Measurements from ENCODE around the gene PIK3R4. TPM values are rescaled to one million over a fixed set of nuclear protein-coding genes. Genes with fewer than 3 reads are reported as not detected.
A peak's percentile ranks its signal among the peaks of the same experiment; 100 is the strongest.

Gene PIK3R4
- total and polyA plus RNA-seq, 4 donors = 14.3 to 36.6 (median 22.2) TPM

GRCh38 chr3:130732501-130732900 lies 14.1 kb downstream of the PIK3R4 start:
- Histone ChIP-seq H3K27ac (ENCODE audit: low read depth in 1 of 2, low read length in 2 of 2) (no peak overlapping the region), H3K9me3 (ENCODE audit: control insufficient read depth in 4 of 4, low read length in 3 of 4) (no peaks in the 10 kb centered on the region), H3K36me3 (ENCODE audit: control insufficient read depth in 4 of 4, insufficient read depth in 3 of 4, low read depth in 1 of 4, low read length in 3 of 4) (peaks cover 0 to 5% (median 2%) of the 10 kb centered on the region in 4 donors), H3K27me3 (ENCODE audit: control insufficient read depth in 4 of 4, insufficient read depth in 4 of 4, low read length in 3 of 4) (no peaks in the 10 kb centered on the region), H3K9ac (ENCODE audit: low read depth in 1 of 2, low read length in 2 of 2) (no peak overlapping the region), H3K4me3 (ENCODE audit: low read depth in 1 of 3, low read length in 3 of 3) (no peak overlapping the region), H3K4me1 (ENCODE audit: control insufficient read depth in 4 of 4, insufficient read depth in 4 of 4, low read length in 3 of 4) (peaks cover 0 to 62% (median 49%) of the 10 kb centered on the region in 4 donors)
- DNase-seq (ENCODE audit: low spot score) = no peak
- WGBS = 33% methylated on average over 2 of the region's 2 CpGs
- TF ChIP-seq ATF3 (IDR thresholded peaks at IDR 0.05) (no peak), HNF4A (conservative IDR thresholded peaks at IDR 0.05) (peak; percentile 32 to 44)

- Histone ChIP-seq H3K9ac (ENCODE audit: low read depth in 1 of 2, low read length in 2 of 2) (no peak overlapping the region), H3K9me3 (ENCODE audit: control insufficient read depth in 4 of 4, low read length in 3 of 4) (no peaks in the 10 kb centered on the region), H3K27ac (ENCODE audit: low read depth in 1 of 2, low read length in 2 of 2) (no peak overlapping the region), H3K4me3 (ENCODE audit: low read depth in 1 of 3, low read length in 3 of 3) (no peak overlapping the region), H3K4me1 (ENCODE audit: control insufficient read depth in 4 of 4, insufficient read depth in 4 of 4, low read length in 3 of 4) (peaks cover 0 to 64% (median 50%) of the 10 kb centered on the region in 4 donors), H3K36me3 (ENCODE audit: control insufficient read depth in 4 of 4, insufficient read depth in 3 of 4, low read depth in 1 of 4, low read length in 3 of 4) (peaks cover 0 to 5% (median 1%) of the 10 kb centered on the region in 4 donors), H3K27me3 (ENCODE audit: control insufficient read depth in 4 of 4, insufficient read depth in 4 of 4, low read length in 3 of 4) (no peaks in the 10 kb centered on the region)
- 97% methylated on average over 6 of the region's 6 CpGs for WGBS
- no peak for DNase-seq (ENCODE audit: low spot score)
- TF ChIP-seq TAF1 (conservative IDR thresholded peaks at IDR 0.05) (no peak), RXRA (IDR thresholded peaks at IDR 0.05) (no peak), EGR1 (IDR thresholded peaks at IDR 0.05; ENCODE audit: low read depth in 2 of 2) (no peak), RAD21 (IDR thresholded peaks at IDR 0.05) (no peak), ATF3 (IDR thresholded peaks at IDR 0.05) (no peak), SP1 (IDR thresholded peaks at IDR 0.05) (no peak), FOXA2 (IDR thresholded peaks at IDR 0.05) (no peak), GABPA (IDR thresholded peaks at IDR 0.05 in 1 of 2, conservative IDR thresholded peaks at IDR 0.05 in 1 of 2) (no peak), REST (IDR thresholded peaks at IDR 0.05) (no peak), YY1 (IDR thresholded peaks at IDR 0.05) (no peak), FOXA1 (IDR thresholded peaks at IDR 0.05) (no peak)
Observed at GRCh38 chr3:130731817-130732216, 14.8 kb downstream of the PIK3R4 start.

GRCh38 chr3:130729154-130729553 lies 17.5 kb downstream of the PIK3R4 start:
- DNase-seq (ENCODE audit: low spot score) = no peak
- Histone ChIP-seq H3K4me3 (ENCODE audit: low read depth in 1 of 3, low read length in 3 of 3) (no peak overlapping the region), H3K27ac (ENCODE audit: low read depth in 1 of 2, low read length in 2 of 2) (peak overlapping the region in 1 of 2 donors; percentile 40), H3K4me1 (ENCODE audit: control insufficient read depth in 4 of 4, insufficient read depth in 4 of 4, low read length in 3 of 4) (peaks cover 0 to 57% (median 46%) of the 10 kb centered on the region in 4 donors), H3K9me3 (ENCODE audit: control insufficient read depth in 4 of 4, low read length in 3 of 4) (no peaks in the 10 kb centered on the region), H3K27me3 (ENCODE audit: control insufficient read depth in 4 of 4, insufficient read depth in 4 of 4, low read length in 3 of 4) (no peaks in the 10 kb centered on the region), H3K9ac (ENCODE audit: low read depth in 1 of 2, low read length in 2 of 2) (no peak overlapping the region), H3K36me3 (ENCODE audit: control insufficient read depth in 4 of 4, insufficient read depth in 3 of 4, low read depth in 1 of 4, low read length in 3 of 4) (peaks cover 0 to 3% (median 0%) of the 10 kb centered on the region in 4 donors)
- TF ChIP-seq HNF4A (conservative IDR thresholded peaks at IDR 0.05) = peak in 1 of 2 donors; percentile 22
- no peak for TF ChIP-seq MAX (IDR thresholded peaks at IDR 0.05)
- TF ChIP-seq RAD21 (IDR thresholded peaks at IDR 0.05) = peak in 1 of 2 donors; percentile 46
- 28% methylated on average over 2 of the region's 2 CpGs for WGBS
